H9 (cell line): Measurements from ENCODE around the gene DENND1C. TPM values are rescaled to one million over a fixed set of nuclear protein-coding genes. Genes with fewer than 3 reads are reported as not detected.
A peak's percentile ranks its signal among the peaks of the same experiment; 100 is the strongest.

Source experiments
- DNase-seq: peaks from one replicate; pipeline ENCODE4 v3.0.0-alpha.2; 2017
- H2AFZ ChIP-seq: one replicate; pipeline ENCODE4 v1.6.1; 2013; ENCODE audit warnings: mild to moderate bottlenecking, low read length, control low read depth, moderate library complexity
- H2AK5ac ChIP-seq: 2 replicates; pipeline ENCODE4 v1.6.1; 2013; ENCODE audit warnings: low read length, control low read depth, mixed read lengths; ENCODE audit not compliant: insufficient read length
- H2BK120ac ChIP-seq: one replicate; pipeline ENCODE4 v1.6.1; 2013; ENCODE audit warnings: low read depth, mild to moderate bottlenecking, low read length, control low read depth, inconsistent platforms; ENCODE audit not compliant: poor library complexity, severe bottlenecking
- H2BK12ac ChIP-seq: 2 replicates; pipeline ENCODE4 v1.6.1; 2013; ENCODE audit warnings: low read length, control low read depth, mixed read lengths, low read depth; ENCODE audit not compliant: insufficient read length
- H2BK15ac ChIP-seq: 2 replicates; pipeline ENCODE4 v1.6.1; 2013; ENCODE audit warnings: low read depth, low read length, control low read depth
- H2BK20ac ChIP-seq: one replicate; pipeline ENCODE4 v1.6.1; 2013; ENCODE audit warnings: low read depth, mild to moderate bottlenecking, low read length, control low read depth, inconsistent platforms; ENCODE audit not compliant: poor library complexity, severe bottlenecking
- H2BK5ac ChIP-seq: 2 replicates; pipeline ENCODE4 v1.6.1; 2013; ENCODE audit warnings: low read length, control low read depth, mixed read lengths; ENCODE audit not compliant: insufficient read length
- H3K14ac ChIP-seq: 2 replicates; pipeline ENCODE4 v1.6.1; 2013; ENCODE audit warnings: low read length, control low read depth; ENCODE audit not compliant: insufficient read depth
- H3K18ac ChIP-seq: 2 replicates; pipeline ENCODE4 v1.6.1; 2013; ENCODE audit warnings: low read depth, mild to moderate bottlenecking, mixed read lengths, low read length, control low read depth; ENCODE audit not compliant: insufficient read length
- H3K23ac ChIP-seq: 2 replicates; pipeline ENCODE4 v1.6.1; 2013; ENCODE audit warnings: low read length, control low read depth, mixed read lengths, low read depth; ENCODE audit not compliant: insufficient read length
- H3K23me2 ChIP-seq: 2 replicates; pipeline ENCODE4 v1.6.1; 2013; ENCODE audit warnings: low read depth, mild to moderate bottlenecking, mixed read lengths, low read length, control low read depth; ENCODE audit not compliant: insufficient read length, poor library complexity, severe bottlenecking
- H3K27ac ChIP-seq: 2 replicates; pipeline ENCODE4 v1.5.1; 2013; ENCODE audit warnings: low read length, control low read depth, mixed read lengths, low read depth; ENCODE audit not compliant: insufficient read length
- H3K27me3 ChIP-seq: 2 replicates; pipeline ENCODE4 v1.6.1; 2013; ENCODE audit warnings: low read length, control low read depth, inconsistent platforms; ENCODE audit not compliant: insufficient read depth
- H3K4ac ChIP-seq: 2 replicates; pipeline ENCODE4 v1.6.1; 2013; ENCODE audit warnings: low read depth, mild to moderate bottlenecking, control low read depth, inconsistent platforms, low read length, moderate library complexity
- H3K4me1 ChIP-seq: 2 replicates; pipeline ENCODE4 v1.6.1; 2013; ENCODE audit warnings: low read length, control low read depth, inconsistent platforms; ENCODE audit not compliant: insufficient read depth
- H3K4me2 ChIP-seq: 2 replicates; pipeline ENCODE4 v1.6.1; 2013; ENCODE audit warnings: low read length, control low read depth, mixed read lengths; ENCODE audit not compliant: insufficient read length, insufficient read depth
- H3K56ac ChIP-seq: 2 replicates; pipeline ENCODE4 v1.6.1; 2013; ENCODE audit warnings: low read depth, mild to moderate bottlenecking, mixed read lengths, low read length, control low read depth; ENCODE audit not compliant: insufficient read length
- H3K79me1 ChIP-seq: 2 replicates; pipeline ENCODE4 v1.6.1; 2013; ENCODE audit warnings: low read depth, mild to moderate bottlenecking, moderate library complexity, low read length, control low read depth, inconsistent platforms; ENCODE audit not compliant: insufficient read depth, poor library complexity, severe bottlenecking
- H3K79me2 ChIP-seq: 2 replicates; pipeline ENCODE4 v1.6.1; 2013; ENCODE audit warnings: low read length, control low read depth, inconsistent platforms; ENCODE audit not compliant: insufficient read depth
- H3K9ac ChIP-seq: 2 replicates; pipeline ENCODE4 v1.6.1; 2013; ENCODE audit warnings: low read length, control low read depth, mixed read lengths; ENCODE audit not compliant: insufficient read length; ENCODE audit errors: extremely low read depth
- H3K9me3 ChIP-seq: one replicate; pipeline ENCODE4 v1.6.1; 2013; ENCODE audit warnings: low read depth, low read length, inconsistent platforms; ENCODE audit not compliant: control insufficient read depth
- H3T11ph ChIP-seq: one replicate; pipeline ENCODE4 v1.6.1; 2013; ENCODE audit warnings: mild to moderate bottlenecking, low read length, control low read depth, inconsistent platforms
- H4K20me1 ChIP-seq: one replicate; pipeline ENCODE4 v1.6.1; 2013; ENCODE audit not compliant: control insufficient read depth, insufficient read length, insufficient read depth
- H4K5ac ChIP-seq: 2 replicates; pipeline ENCODE4 v1.6.1; 2013; ENCODE audit warnings: low read depth, mild to moderate bottlenecking, mixed read lengths, low read length, control low read depth; ENCODE audit not compliant: insufficient read length
- H4K8ac ChIP-seq: replicated peaks from 2 replicates; pipeline ENCODE4 v1.6.1; 2013; ENCODE audit warnings: low read length, control low read depth, mixed read lengths, low read depth; ENCODE audit not compliant: insufficient read length
- H4K91ac ChIP-seq: 2 replicates; pipeline ENCODE4 v1.6.1; 2013; ENCODE audit warnings: low read depth, mild to moderate bottlenecking, moderate library complexity, mixed read lengths, low read length, control low read depth; ENCODE audit not compliant: insufficient read length
- H3K27ac Mint-ChIP-seq, 3 experiments: 2 replicates in 2 of 3; 3 replicates in 1 of 3; pipeline ENCODE4 v1.8.0; 2020 to 2021; ENCODE audit warnings: mixed read lengths in 3 of 3, mild to moderate bottlenecking in 1 of 3, moderate library complexity in 1 of 3
- H3K27me3 Mint-ChIP-seq: 2 replicates; pipeline ENCODE4 v1.8.0; 2021; ENCODE audit warnings: low read depth, mild to moderate bottlenecking, moderate library complexity, mixed read lengths
- H3K36me3 Mint-ChIP-seq, 3 experiments: 2 replicates in 2 of 3; 3 replicates in 1 of 3; pipeline ENCODE4 v1.8.0; 2020 to 2021; ENCODE audit warnings: low read depth in 3 of 3, mixed read lengths in 3 of 3; ENCODE audit not compliant: insufficient read depth in 1 of 3
- H3K4me1 Mint-ChIP-seq, 2 experiments: 2 replicates each; pipeline ENCODE4 v1.8.0; 2020; ENCODE audit warnings: mixed read lengths in 2 of 2
- H3K4me3 Mint-ChIP-seq, 2 experiments: 2 replicates in 1 of 2; 3 replicates in 1 of 2; pipeline ENCODE4 v1.8.0; 2020 to 2021; ENCODE audit warnings: mild to moderate bottlenecking in 2 of 2, mixed read lengths in 2 of 2, moderate library complexity in 1 of 2
- H3K9me3 Mint-ChIP-seq, 2 experiments: 2 replicates in 1 of 2; 3 replicates in 1 of 2; pipeline ENCODE4 v1.8.0; 2020; ENCODE audit warnings: mild to moderate bottlenecking in 2 of 2, mixed read lengths in 2 of 2, moderate library complexity in 1 of 2
- WGBS: extraction: QIAGEN DNeasy Blood & Tissue Kit; methylation state at CpG from one replicate; pipeline ENCODE4 v1.1.7; 2013; ENCODE audit warnings: missing lambda C conversion rate, low lambda C conversion rate, mixed read lengths; ENCODE audit not compliant: insufficient read length; ENCODE audit errors: extremely low coverage; 5-methylcytosine and 5-hydroxymethylcytosine counted together
- long read RNA-seq: library from polyadenylated mRNA; unstranded; transcript quantifications from one replicate; pipeline ENCODE4 v2.0.0, GENCODE V29; 2020
- total RNA-seq: library from RNA; stranded (reverse); gene quantifications from 2 replicates; pipeline ENCODE4 v1.2.1, GENCODE V29; 2021
- TF ChIP-seq, protein P1 (sequence below): fragments of 200-600 bp; sonication (generic); conservative IDR thresholded peaks from 3 replicates; pipeline ENCODE4 v1.8.0; 2021; ENCODE audit warnings: antibody characterized with exemption, mild to moderate bottlenecking

Gene DENND1C, protein sequence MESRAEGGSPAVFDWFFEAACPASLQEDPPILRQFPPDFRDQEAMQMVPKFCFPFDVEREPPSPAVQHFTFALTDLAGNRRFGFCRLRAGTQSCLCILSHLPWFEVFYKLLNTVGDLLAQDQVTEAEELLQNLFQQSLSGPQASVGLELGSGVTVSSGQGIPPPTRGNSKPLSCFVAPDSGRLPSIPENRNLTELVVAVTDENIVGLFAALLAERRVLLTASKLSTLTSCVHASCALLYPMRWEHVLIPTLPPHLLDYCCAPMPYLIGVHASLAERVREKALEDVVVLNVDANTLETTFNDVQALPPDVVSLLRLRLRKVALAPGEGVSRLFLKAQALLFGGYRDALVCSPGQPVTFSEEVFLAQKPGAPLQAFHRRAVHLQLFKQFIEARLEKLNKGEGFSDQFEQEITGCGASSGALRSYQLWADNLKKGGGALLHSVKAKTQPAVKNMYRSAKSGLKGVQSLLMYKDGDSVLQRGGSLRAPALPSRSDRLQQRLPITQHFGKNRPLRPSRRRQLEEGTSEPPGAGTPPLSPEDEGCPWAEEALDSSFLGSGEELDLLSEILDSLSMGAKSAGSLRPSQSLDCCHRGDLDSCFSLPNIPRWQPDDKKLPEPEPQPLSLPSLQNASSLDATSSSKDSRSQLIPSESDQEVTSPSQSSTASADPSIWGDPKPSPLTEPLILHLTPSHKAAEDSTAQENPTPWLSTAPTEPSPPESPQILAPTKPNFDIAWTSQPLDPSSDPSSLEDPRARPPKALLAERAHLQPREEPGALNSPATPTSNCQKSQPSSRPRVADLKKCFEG
- total RNA-seq, result 2.4 TPM in 2 replicates
- long read RNA-seq, partial matches to known transcripts, result 7 of 22 reads
- long read RNA-seq, other reads (novel, unspliced or antisense), result 15 of 22 reads

DNA sequence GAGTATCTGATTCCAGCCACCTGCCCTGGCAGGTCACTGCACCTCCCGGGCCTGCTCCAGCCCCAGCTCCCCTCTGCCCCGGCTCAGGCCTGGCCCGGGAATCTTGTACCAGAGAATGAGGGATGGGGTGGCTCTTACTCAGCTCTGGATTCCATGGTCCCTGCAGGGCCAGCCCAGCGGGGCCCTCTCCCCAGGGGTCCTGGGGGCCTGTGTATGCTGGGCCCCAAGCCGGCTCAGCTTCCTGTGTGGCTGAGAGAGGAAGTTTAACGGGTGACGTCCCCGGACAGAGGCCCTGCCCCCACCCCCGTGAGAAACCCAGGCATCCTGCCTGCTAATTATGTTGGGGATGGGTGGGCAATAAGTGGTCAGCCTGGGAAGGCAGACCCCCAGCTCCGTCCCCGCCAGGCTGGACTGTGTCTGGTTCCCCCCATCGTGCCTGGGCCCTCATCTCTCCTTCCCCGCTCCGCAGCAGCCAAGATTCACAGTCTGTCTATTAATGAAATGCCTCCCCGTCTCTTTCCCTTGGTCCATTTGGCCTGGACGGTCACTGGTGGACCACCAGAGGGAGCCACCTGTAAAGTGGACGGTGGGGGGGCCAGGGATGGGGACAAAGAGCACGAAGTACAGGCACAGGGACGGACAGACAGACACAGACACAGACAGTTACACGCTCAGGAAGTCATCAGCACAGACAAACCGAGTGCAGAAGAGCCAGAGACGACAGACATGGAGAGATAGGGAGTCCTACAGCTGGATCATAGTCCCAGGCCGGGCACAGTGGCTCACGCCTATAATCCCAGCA lies at the start of gene DENND1C:
DENND1C (minus strand) TSS at position 247 of the 802 bp plus-strand sequence; CDS start at position 155, 92 bp downstream.
- Histone ChIP-seq H4K20me1 (no peaks in the 10 kb centered on the region), H2BK20ac (no peak within 1 kb of the TSS), H2BK5ac (no peak within 1 kb of the TSS), H3K79me1 (no peaks in the 10 kb centered on the region), H3K14ac (no peak within 1 kb of the TSS), H3K27ac (no peak within 1 kb of the TSS), H4K8ac (no peak within 1 kb of the TSS), H2AK5ac (no peak within 1 kb of the TSS), H3K27me3 (no peaks in the 10 kb centered on the region), H2BK15ac (no peak within 1 kb of the TSS), H4K5ac (no peak within 1 kb of the TSS), H3K4me2 (no peak within 1 kb of the TSS), H2BK12ac (no peak within 1 kb of the TSS), H4K91ac (no peak within 1 kb of the TSS), H2BK120ac (no peak within 1 kb of the TSS), H2AFZ (no peak within 1 kb of the TSS), H3K56ac (no peak within 1 kb of the TSS), H3K9ac (no peak within 1 kb of the TSS), H3K9me3 (no peaks in the 10 kb centered on the region), H3K79me2 (no peaks in the 10 kb centered on the region), H3K4ac (no peak within 1 kb of the TSS), H3K18ac (no peak within 1 kb of the TSS), H3T11ph (no peak within 1 kb of the TSS), H3K4me1 (no peaks in the 10 kb centered on the region), H3K23ac (no peak within 1 kb of the TSS), H3K23me2 (peaks cover 3% of the 10 kb centered on the region)
- peak within 1 kb of the TSS in 1 of 2 experiments; percentile 39; a peak in 2 of 5 replicates for H3K4me3 Mint-ChIP-seq
- H3K27ac Mint-ChIP-seq, result 0 out of 7 replicates have a peak within 1 kb of the TSS, but pooled peaks of 1 of the 3 experiments have one; percentile 25
- peak; percentile 61 for DNase-seq
- no CpG with 5 or more reads among the region's 24 CpGs for WGBS
- H3K36me3 Mint-ChIP-seq, result no peaks in the 10 kb centered on the region
- H3K9me3 Mint-ChIP-seq, result no peaks in the 10 kb centered on the region
- peaks cover 9 to 15% of the 10 kb centered on the region in 2 experiments for H3K4me1 Mint-ChIP-seq
- TF ChIP-seq, protein P1, sequence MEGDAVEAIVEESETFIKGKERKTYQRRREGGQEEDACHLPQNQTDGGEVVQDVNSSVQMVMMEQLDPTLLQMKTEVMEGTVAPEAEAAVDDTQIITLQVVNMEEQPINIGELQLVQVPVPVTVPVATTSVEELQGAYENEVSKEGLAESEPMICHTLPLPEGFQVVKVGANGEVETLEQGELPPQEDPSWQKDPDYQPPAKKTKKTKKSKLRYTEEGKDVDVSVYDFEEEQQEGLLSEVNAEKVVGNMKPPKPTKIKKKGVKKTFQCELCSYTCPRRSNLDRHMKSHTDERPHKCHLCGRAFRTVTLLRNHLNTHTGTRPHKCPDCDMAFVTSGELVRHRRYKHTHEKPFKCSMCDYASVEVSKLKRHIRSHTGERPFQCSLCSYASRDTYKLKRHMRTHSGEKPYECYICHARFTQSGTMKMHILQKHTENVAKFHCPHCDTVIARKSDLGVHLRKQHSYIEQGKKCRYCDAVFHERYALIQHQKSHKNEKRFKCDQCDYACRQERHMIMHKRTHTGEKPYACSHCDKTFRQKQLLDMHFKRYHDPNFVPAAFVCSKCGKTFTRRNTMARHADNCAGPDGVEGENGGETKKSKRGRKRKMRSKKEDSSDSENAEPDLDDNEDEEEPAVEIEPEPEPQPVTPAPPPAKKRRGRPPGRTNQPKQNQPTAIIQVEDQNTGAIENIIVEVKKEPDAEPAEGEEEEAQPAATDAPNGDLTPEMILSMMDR, result peak; percentile 75
- H3K27me3 Mint-ChIP-seq, result peaks cover 6% of the 10 kb centered on the region
